T-helper 2 cell treated with Interferon-gamma antibody and Interleukin-4, amounts not matched to agents 5 μg/mL and 100 μg/mL, for 36 hours (primary cell): ENCODE results near the gene SPDYE16.
"Not testable (repeated sequence)": the region's sequence is repeated elsewhere in the genome, so short reads cannot be mapped to it uniquely, and the experiment has no call there.

ENCODE experiments used
- DNase-seq: peaks from one replicate; pipeline ENCODE4 v3.0.0; 2021; ENCODE audit warnings: low spot score
- H3K27ac Mint-ChIP-seq: one replicate; pipeline ENCODE4 v1.8.0; 2021; ENCODE audit warnings: mild to moderate bottlenecking, mixed read lengths
- H3K27me3 Mint-ChIP-seq: one replicate; pipeline ENCODE4 v1.8.0; 2021; ENCODE audit warnings: low read depth, mixed read lengths
- H3K36me3 Mint-ChIP-seq: one replicate; pipeline ENCODE4 v1.8.0; 2021; ENCODE audit warnings: low read depth, mixed read lengths
- H3K4me1 Mint-ChIP-seq: one replicate; pipeline ENCODE4 v1.8.0; 2021; ENCODE audit warnings: low read depth, mixed read lengths
- H3K4me3 Mint-ChIP-seq: one replicate; pipeline ENCODE4 v1.8.0; 2022; ENCODE audit warnings: mild to moderate bottlenecking, moderate library complexity, mixed read lengths
- H3K9me3 Mint-ChIP-seq: one replicate; pipeline ENCODE4 v1.8.0; 2021; ENCODE audit warnings: mixed read lengths

Gene SPDYE16

GRCh38 chr7:76482660-76483059, 60.4 kb downstream of the SPDYE16 start:
- H3K36me3 Mint-ChIP-seq, H3K4me3 Mint-ChIP-seq, H3K27me3 Mint-ChIP-seq, H3K9me3 Mint-ChIP-seq, H3K4me1 Mint-ChIP-seq, H3K27ac Mint-ChIP-seq, DNase-seq: not testable (repeated sequence)
